ENCODE measurements around the gene ARHGAP6.

- TF ChIP-seq CTCF (IDR thresholded peaks at IDR 0.05) (no peak), POLR2A (IDR thresholded peaks at IDR 0.05) (no peak)
These were observed 575.9 kb downstream of the ARHGAP6 start for GRCh38 chrX:11089802-11090201.

All from heart left ventricle (tissue), 13 donors.